Peyer's patch (tissue), 4 donors: ENCODE data around the gene VANGL1.

Experiments
- CTCF ChIP-seq, 6 experiments: fragments of 450-650 bp in 4 of 6; fragments of 200-600 bp in 2 of 6; sonication (generic) in 1 of 6; IDR thresholded peaks; one replicate each; pipeline ENCODE4 v1.5.1; 2017 to 2019; ENCODE audit warnings: antibody characterized with exemption in 6 of 6, mild to moderate bottlenecking in 3 of 6, moderate library complexity in 1 of 6
- POLR2A ChIP-seq, 2 donors: fragments of 450-650 bp; IDR thresholded peaks; one replicate each; pipeline ENCODE4 v1.5.1; 2017; ENCODE audit warnings: antibody characterized with exemption in 2 of 2, mild to moderate bottlenecking in 2 of 2, moderate library complexity in 2 of 2

- TF ChIP-seq CTCF (IDR thresholded peaks at IDR 0.05), result no peak
- TF ChIP-seq POLR2A (IDR thresholded peaks at IDR 0.05), result no peak
These were observed 34.9 kb downstream of the VANGL1 start for GRCh38 chr1:115676498-115677181.
